DOHH2 (cell line): ENCODE data around the gene POLR1D.

ENCODE experiments used
- CTCF ChIP-seq: fragments of 200-600 bp; sonication (generic); IDR thresholded peaks from one replicate; pipeline ENCODE4 v1.5.1; 2014; ENCODE audit warnings: antibody characterized with exemption, mild to moderate bottlenecking, low read depth, low read length; ENCODE audit not compliant: poor library complexity, severe bottlenecking
- EZH2phosphoT487 ChIP-seq: fragments of 200-600 bp; sonication (generic); IDR thresholded peaks from 2 replicates; pipeline ENCODE4 v1.6.1; 2017; ENCODE audit warnings: borderline replicate concordance, mild to moderate bottlenecking, antibody characterized with exemption, low read length, moderate library complexity, mixed read lengths

- TF ChIP-seq CTCF (no peak), EZH2phosphoT487 (no peak)
These were observed 33.3 kb upstream of the POLR1D start for GRCh38 chr13:27588405-27588804.
